IPS DF 4.7 (cell line): ENCODE measurements around the gene DFFB.

ENCODE experiments used
- DNase-seq: peaks from one replicate; pipeline ENCODE4 v3.0.0-alpha.2; 2013; ENCODE audit warnings: low spot score; ENCODE audit errors: extremely low read depth

Gene DFFB

GRCh38 chr1:3872546-3872945 is 15.3 kb downstream of the DFFB start:
- no peak for DNase-seq

- no peak for DNase-seq
Observed at GRCh38 chr1:3874736-3875135, 17.5 kb downstream of the DFFB start.

GRCh38 chr1:3876716-3877115 is 19.4 kb downstream of the DFFB start:
- no peak for DNase-seq

- DNase-seq = no peak
Observed at GRCh38 chr1:3879099-3879498, 21.8 kb downstream of the DFFB start.

- no peak for DNase-seq
Observed at GRCh38 chr1:3879787-3880428, 22.6 kb downstream of the DFFB start.

GRCh38 chr1:3880429-3881192 is 23.3 kb downstream of the DFFB start:
- no peak for DNase-seq

- no peak for DNase-seq
Observed at GRCh38 chr1:3881193-3881480, 23.9 kb downstream of the DFFB start.

- DNase-seq = no peak
Observed at GRCh38 chr1:3883194-3883925, 26.1 kb downstream of the DFFB start.

GRCh38 chr1:3884966-3885365 is 27.7 kb downstream of the DFFB start:
- DNase-seq = no peak

GRCh38 chr1:3885611-3886010 is 28.3 kb downstream of the DFFB start:
- DNase-seq = no peak

- DNase-seq = no peak
Observed at GRCh38 chr1:3886106-3886670, 28.9 kb downstream of the DFFB start.

GRCh38 chr1:3886691-3887090 is 29.4 kb downstream of the DFFB start:
- DNase-seq = no peak

GRCh38 chr1:3888301-3888700 is 31.0 kb downstream of the DFFB start:
- DNase-seq = no peak

GRCh38 chr1:3889936-3890335 is 32.7 kb downstream of the DFFB start:
- no peak for DNase-seq

- no peak for DNase-seq
Observed at GRCh38 chr1:3890389-3891328, 33.4 kb downstream of the DFFB start.

- DNase-seq = no peak
Observed at GRCh38 chr1:3891329-3891865, 34.1 kb downstream of the DFFB start.

- no peak for DNase-seq
Observed at GRCh38 chr1:3892748-3893147, 35.5 kb downstream of the DFFB start.

GRCh38 chr1:3893190-3893589 is 35.9 kb downstream of the DFFB start:
- no peak for DNase-seq

GRCh38 chr1:3894626-3895278 is 37.5 kb downstream of the DFFB start:
- DNase-seq = no peak

- DNase-seq = no peak
Observed at GRCh38 chr1:3895279-3895950, 38.1 kb downstream of the DFFB start.
